Small intestine (tissue), 7 donors: Measurements from ENCODE around the gene GLDN. TPM values are rescaled to one million over a fixed set of nuclear protein-coding genes. Genes with fewer than 3 reads are reported as not detected.

ENCODE experiments used
- DNase-seq, 2 donors: peaks; one replicate each; pipeline versions ENCODE4 v3.0.0 to v3.0.0-alpha.2; 2013
- FAIRE-seq: peaks from 2 replicates; lab custom pipeline; 2012; peaks lifted over from hg19 to GRCh38; lab: Jason Lieb, UNC
- H3K27ac ChIP-seq, 3 donors: one replicate each; pipeline ENCODE4 v1.5.1; 2013; ENCODE audit warnings: low read length in 2 of 3, mild to moderate bottlenecking in 2 of 3, control low read depth in 1 of 3, inconsistent platforms in 1 of 3, low read depth in 1 of 3, moderate library complexity in 1 of 3
- H3K27me3 ChIP-seq, 3 donors: one replicate each; pipeline ENCODE4 v1.6.1; 2013; ENCODE audit warnings: low read length in 3 of 3, inconsistent platforms in 1 of 3; ENCODE audit not compliant: control insufficient read depth in 3 of 3, insufficient read depth in 3 of 3
- H3K36me3 ChIP-seq, 3 donors: one replicate each; pipeline ENCODE4 v1.6.1; 2013; ENCODE audit warnings: low read length in 3 of 3, inconsistent platforms in 1 of 3, low read depth in 1 of 3, mild to moderate bottlenecking in 1 of 3, moderate library complexity in 1 of 3; ENCODE audit not compliant: control insufficient read depth in 3 of 3, insufficient read depth in 2 of 3
- H3K4me1 ChIP-seq, 3 donors: one replicate each; pipeline ENCODE4 v1.6.1; 2013; ENCODE audit warnings: low read length in 2 of 3, inconsistent platforms in 1 of 3, low read depth in 1 of 3, mild to moderate bottlenecking in 1 of 3, moderate library complexity in 1 of 3; ENCODE audit not compliant: control insufficient read depth in 3 of 3, insufficient read depth in 2 of 3
- H3K4me3 ChIP-seq, 3 donors: one replicate each; pipeline ENCODE4 v1.5.1; 2013; ENCODE audit warnings: low read length in 3 of 3, control low read depth in 1 of 3, inconsistent platforms in 1 of 3, low read depth in 1 of 3, mild to moderate bottlenecking in 1 of 3, moderate library complexity in 1 of 3
- H3K9me3 ChIP-seq, 2 donors: one replicate each; pipeline ENCODE4 v1.6.1; 2013; ENCODE audit warnings: low read depth in 1 of 2, low read length in 1 of 2; ENCODE audit not compliant: control insufficient read depth in 2 of 2, insufficient read depth in 1 of 2
- WGBS, 3 donors: extraction: QIAGEN DNeasy Blood & Tissue Kit; methylation state at CpG; one replicate each; pipeline ENCODE4 v1.1.7; 2013; 5-methylcytosine and 5-hydroxymethylcytosine counted together
- polyA plus RNA-seq, 4 donors: library from polyadenylated mRNA; stranded (reverse) in 3 of 4; unstranded in 1 of 4; fragments of 200-250 nt in 3 of 4; fragments of 120-200 nt in 1 of 4; gene quantifications; one replicate each; pipeline versions ENCODE4 v1.2.1 to v1.2.3, GENCODE V29; 2013
- donor health status: healthy with polysubstance abuse.
- donor health status: control.
- donor health status: control.
- donor health status: Bipolar disorder and iron deficiency.
- donor health status: healthy.

Gene GLDN
- polyA plus RNA-seq, 4 donors = 0.43 to 0.87 (median 0.81) TPM; not detected in 1

DNA sequence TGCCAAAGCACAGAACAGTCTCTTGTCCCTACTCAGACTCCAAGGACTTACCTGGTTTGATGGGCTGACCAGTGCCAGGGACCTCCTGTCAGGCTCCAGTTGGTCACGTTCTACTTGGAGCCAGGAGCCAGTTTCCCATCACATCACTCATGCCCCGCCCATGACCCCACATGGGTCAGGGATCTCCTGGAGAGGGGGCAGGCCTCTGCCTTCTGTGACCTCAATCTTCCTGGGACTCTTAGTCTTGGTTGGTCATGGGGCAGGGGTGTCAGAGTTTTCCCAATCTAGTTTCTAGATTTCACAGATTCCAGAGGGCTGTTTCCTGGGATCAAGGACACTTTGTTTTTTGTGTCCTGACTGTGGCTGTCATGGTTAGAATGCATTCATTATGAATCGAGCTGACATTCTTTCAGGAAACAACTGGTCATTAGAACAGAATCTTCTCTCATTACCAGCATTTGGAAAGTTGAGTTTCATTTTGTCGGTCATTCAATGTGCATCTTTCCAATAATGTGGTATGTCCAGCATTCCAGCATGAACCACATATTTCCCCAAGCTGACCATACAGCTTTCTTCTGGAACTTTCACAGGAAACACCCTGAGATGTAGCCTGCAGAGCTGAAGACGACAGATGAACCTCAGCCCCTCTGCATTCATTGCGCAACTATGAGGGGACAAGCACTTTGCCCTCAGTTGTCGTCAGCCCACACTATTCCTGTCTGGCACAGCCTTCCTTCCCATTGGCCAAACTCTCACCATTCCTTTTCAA lies 22.9 kb upstream of the GLDN start:
- Histone ChIP-seq H3K36me3 (no peaks in the 10 kb centered on the region), H3K27me3 (peaks cover 0 to 3% (median 0%) of the 10 kb centered on the region in 3 donors), H3K9me3 (no peaks in the 10 kb centered on the region), H3K4me1 (peaks cover 0 to 51% (median 0%) of the 10 kb centered on the region in 3 donors), H3K27ac (peak overlapping the region in 1 of 3 donors; percentile 54), H3K4me3 (no peak overlapping the region)
- FAIRE-seq (no peak), DNase-seq (peak in 1 of 2 donors; percentile 81)
- WGBS, 3 donors = 58 to 62% (median 60%) methylated on average over 7 of the region's 7 CpGs

- DNase-seq (no peak), FAIRE-seq (no peak)
- Histone ChIP-seq H3K4me1 (peaks cover 0 to 42% (median 0%) of the 10 kb centered on the region in 3 donors), H3K27ac (peak overlapping the region in 1 of 3 donors; percentile 24), H3K27me3 (peaks cover 0 to 3% (median 0%) of the 10 kb centered on the region in 3 donors), H3K9me3 (no peaks in the 10 kb centered on the region), H3K36me3 (no peaks in the 10 kb centered on the region), H3K4me3 (no peak overlapping the region)
- 19 to 56% (median 41%) methylated on average over 2 of the region's 2 CpGs for WGBS, 3 donors
Observed at GRCh38 chr15:51319539-51319938, 21.9 kb upstream of the GLDN start.

DNA sequence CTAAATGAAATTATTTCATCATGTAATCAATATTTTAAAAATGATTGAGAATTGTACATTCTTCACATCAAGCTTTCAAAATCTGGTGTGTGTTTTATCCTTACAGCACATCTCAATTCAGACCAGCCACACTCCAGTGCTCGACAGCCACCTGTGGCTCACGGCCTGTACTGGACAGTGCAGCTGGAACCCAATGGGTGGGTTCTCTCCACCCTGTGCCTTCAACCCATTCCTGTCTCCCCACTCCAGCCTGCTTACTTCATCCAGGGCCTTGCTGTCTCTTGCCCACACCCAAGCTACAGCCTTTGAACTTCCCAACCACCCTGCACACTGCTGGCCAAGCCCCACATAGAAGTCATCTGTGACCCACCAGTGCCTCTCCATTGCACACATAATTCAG lies 20.6 kb upstream of the GLDN start:
- WGBS, 3 donors = 90 to 98% (median 92%) methylated on average over 2 of the region's 2 CpGs
- H3K27ac ChIP-seq = no peak overlapping the region
- H3K36me3 ChIP-seq = no peaks in the 10 kb centered on the region
- no peak overlapping the region for H3K4me3 ChIP-seq
- no peak for DNase-seq
- H3K4me1 ChIP-seq = peaks cover 0 to 31% (median 0%) of the 10 kb centered on the region in 3 donors
- no peak for FAIRE-seq
- H3K27me3 ChIP-seq = peaks cover 0 to 3% (median 0%) of the 10 kb centered on the region in 3 donors
- H3K9me3 ChIP-seq = no peaks in the 10 kb centered on the region

GRCh38 chr15:51321316-51321715 lies 20.1 kb upstream of the GLDN start:
- Histone ChIP-seq H3K4me1 (peaks cover 0 to 27% (median 0%) of the 10 kb centered on the region in 3 donors), H3K27me3 (peaks cover 0 to 3% (median 0%) of the 10 kb centered on the region in 3 donors), H3K9me3 (no peaks in the 10 kb centered on the region), H3K4me3 (no peak overlapping the region), H3K36me3 (no peaks in the 10 kb centered on the region), H3K27ac (no peak overlapping the region)
- DNase-seq (no peak), FAIRE-seq (no peak)
- WGBS, 3 donors = 63 to 89% (median 66%) methylated on average over 4 of the region's 4 CpGs

DNA sequence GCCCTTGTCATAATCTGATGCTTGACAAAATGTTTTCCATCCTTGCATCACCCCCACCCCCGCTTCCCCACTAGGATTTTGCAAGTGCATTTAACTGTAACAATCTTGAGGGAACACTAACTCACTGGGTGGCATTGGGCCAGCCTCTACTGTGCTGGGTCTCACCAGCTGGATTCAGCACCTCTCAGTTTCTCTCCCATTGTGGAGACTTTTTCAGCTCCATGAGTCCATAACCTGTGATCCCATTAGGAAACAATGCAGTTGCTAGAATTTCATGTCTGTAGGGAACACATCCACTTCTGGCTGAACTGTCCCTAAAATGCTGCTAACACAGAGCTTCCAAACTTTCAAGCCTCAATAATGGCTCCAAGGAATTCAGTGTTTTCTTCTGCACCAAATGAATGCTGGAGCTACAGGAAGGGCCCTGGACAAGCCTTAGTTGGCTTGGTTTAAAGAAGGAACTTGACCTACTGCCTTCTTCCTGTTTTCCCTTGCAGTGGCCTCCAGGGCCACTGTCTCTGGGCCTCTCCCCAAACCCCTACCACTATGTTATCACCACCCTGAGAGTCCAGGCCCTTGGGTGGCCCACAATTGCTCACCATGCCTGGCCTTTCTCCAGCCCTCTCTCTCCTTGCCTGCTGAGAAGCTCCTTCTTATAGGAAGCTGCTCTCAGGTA lies 18.7 kb upstream of the GLDN start:
- no peaks in the 10 kb centered on the region for H3K36me3 ChIP-seq
- DNase-seq (no peak), FAIRE-seq (no peak)
- no peaks in the 10 kb centered on the region for H3K9me3 ChIP-seq
- peaks cover 0 to 3% (median 0%) of the 10 kb centered on the region in 3 donors for H3K27me3 ChIP-seq
- H3K27ac ChIP-seq = no peak overlapping the region
- 69 to 94% (median 79%) methylated on average over 1 of the region's 1 CpG for WGBS, 3 donors
- H3K4me1 ChIP-seq = peaks cover 0 to 16% (median 0%) of the 10 kb centered on the region in 3 donors
- H3K4me3 ChIP-seq = no peak overlapping the region

- no peaks in the 10 kb centered on the region for H3K9me3 ChIP-seq
- no peak overlapping the region for H3K27ac ChIP-seq
- peaks cover 0 to 3% (median 0%) of the 10 kb centered on the region in 3 donors for H3K27me3 ChIP-seq
- FAIRE-seq (no peak), DNase-seq (no peak)
- H3K4me1 ChIP-seq = peaks cover 0 to 7% (median 0%) of the 10 kb centered on the region in 3 donors
- H3K36me3 ChIP-seq = no peaks in the 10 kb centered on the region
- 85 to 87% (median 87%) methylated on average over 7 of the region's 7 CpGs for WGBS, 3 donors
- no peak overlapping the region for H3K4me3 ChIP-seq
Observed at GRCh38 chr15:51323749-51324148, 17.7 kb upstream of the GLDN start.

DNA sequence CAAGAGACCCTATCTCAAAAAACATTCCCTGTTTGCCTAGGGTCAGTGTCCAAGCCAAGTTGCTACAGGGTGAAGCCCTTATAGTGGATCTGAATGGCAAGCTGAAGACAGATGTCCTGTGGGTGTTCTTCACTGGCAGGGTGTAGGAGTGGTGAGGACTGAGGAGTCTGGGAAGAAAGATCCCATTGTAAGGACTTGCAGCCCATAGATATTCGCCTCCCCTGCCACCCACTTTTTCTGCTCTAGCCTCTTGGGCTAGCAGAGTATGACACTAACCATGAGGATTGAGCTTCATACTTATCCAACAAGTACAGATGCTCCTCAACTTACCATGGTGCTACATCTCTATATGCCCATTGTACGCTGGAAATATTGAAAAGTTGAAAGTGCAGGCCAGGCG lies 16.3 kb upstream of the GLDN start:
- no peak overlapping the region for H3K4me3 ChIP-seq
- no peaks in the 10 kb centered on the region for H3K9me3 ChIP-seq
- peaks cover 0 to 3% (median 0%) of the 10 kb centered on the region in 3 donors for H3K27me3 ChIP-seq
- H3K36me3 ChIP-seq = no peaks in the 10 kb centered on the region
- no peak for DNase-seq
- FAIRE-seq = no peak
- H3K4me1 ChIP-seq = no peaks in the 10 kb centered on the region
- 85 to 96% (median 93%) methylated on average over 3 of the region's 3 CpGs for WGBS, 3 donors
- no peak overlapping the region for H3K27ac ChIP-seq

- Histone ChIP-seq H3K27me3 (peaks cover 0 to under 1% (median 0%) of the 10 kb centered on the region in 3 donors), H3K27ac (no peak overlapping the region), H3K4me1 (no peaks in the 10 kb centered on the region), H3K36me3 (no peaks in the 10 kb centered on the region), H3K9me3 (no peaks in the 10 kb centered on the region), H3K4me3 (no peak overlapping the region)
- DNase-seq = no peak
- no peak for FAIRE-seq
- 92 to 98% (median 94%) methylated on average over 2 of the region's 2 CpGs for WGBS, 3 donors
Observed at GRCh38 chr15:51327081-51327480, 14.4 kb upstream of the GLDN start.
